A549 (cell line): ENCODE data around the gene TMED8. TPM values are rescaled to one million over a fixed set of nuclear protein-coding genes. Genes with fewer than 3 reads are reported as not detected.

Source experiments
- ATAC-seq, 2 experiments: fragments of 200-7000 bp in 1 of 2; fragments of >200 bp in 1 of 2; cut with Nextera tagmentation in 1 of 2; cut with Tn5 transposase in 1 of 2; 3 replicates each; pipeline versions ENCODE4 v1.8.0 to v1.9.1; 2018 to 2020; ENCODE audit warnings: mild to moderate bottlenecking in 1 of 2, moderate library complexity in 1 of 2
- CTCF ChIA-PET: fragments of 300-600 bp; sonication (Branson Sonifier 250); formaldehyde crosslinking; extraction: SDS; loops from one replicate; lab custom pipeline; 2021; ENCODE audit warnings: antibody characterized with exemption, inconsistent platforms; lab: Yijun Ruan, JAX
- POLR2A ChIA-PET: fragments of 350-600 bp; formaldehyde crosslinking; extraction: SDS; loops from one replicate; lab custom pipeline; 2021; ENCODE audit warnings: antibody characterized with exemption, inconsistent platforms; lab: Yijun Ruan, JAX
- DNase-seq, 2 experiments: peaks; one replicate each; pipeline versions ENCODE4 v3.0.0 to v3.0.0-alpha.2; 2011 to 2016; ENCODE audit warnings: low read depth in 1 of 2, low spot score in 1 of 2
- FAIRE-seq: peaks from 2 replicates; lab custom pipeline; 2011; peaks lifted over from hg19 to GRCh38; lab: Jason Lieb, UNC
- H3K27ac ChIP-seq, 2 experiments: fragments of >200 bp; sonication (Bioruptor Twin); formaldehyde crosslinking; 3 replicates each; pipeline ENCODE4 v1.5.1; 2016 to 2017
- H3K4me1 ChIP-seq: fragments of >200 bp; sonication (Bioruptor Twin); formaldehyde crosslinking; 3 replicates; pipeline ENCODE4 v1.6.1; 2016
- H3K4me2 ChIP-seq: fragments of >200 bp; sonication (Bioruptor Twin); formaldehyde crosslinking; 3 replicates; pipeline ENCODE4 v1.6.1; 2016
- H3K4me3 ChIP-seq: fragments of >200 bp; sonication (Bioruptor Twin); formaldehyde crosslinking; 3 replicates; pipeline ENCODE4 v1.5.1; 2016
- H3K9me3 ChIP-seq: fragments of >200 bp; sonication (Bioruptor Twin); formaldehyde crosslinking; 3 replicates; pipeline ENCODE4 v1.6.1; 2016
- CBX8 ChIP-seq: fragments of 200-600 bp; sonication (generic); IDR thresholded peaks from 2 replicates; pipeline ENCODE4 v1.6.1; 2016
- CEBPB ChIP-seq, 2 experiments: fragments of >200 bp in 1 of 2; sonication (Bioruptor Twin) in 1 of 2; formaldehyde crosslinking in 1 of 2; IDR thresholded peaks; 2 replicates each; pipeline ENCODE4 v1.6.1; 2012 to 2016
- CHD2 ChIP-seq: fragments of 150-350 bp; IDR thresholded peaks from 2 replicates; pipeline ENCODE4 v1.6.1; 2014; ENCODE audit warnings: low read length; ENCODE audit not compliant: partially characterized antibody
- CHD4 ChIP-seq: fragments of 200-600 bp; sonication (generic); IDR thresholded peaks from 2 replicates; pipeline ENCODE4 v1.6.1; 2016; ENCODE audit warnings: antibody characterized with exemption, mild to moderate bottlenecking, borderline replicate concordance
- EHMT2 ChIP-seq: fragments of 200-600 bp; sonication (generic); IDR thresholded peaks from 2 replicates; pipeline ENCODE4 v1.6.1; 2016; ENCODE audit warnings: antibody characterized with exemption, low read depth, mild to moderate bottlenecking, moderate library complexity
- FOSB ChIP-seq: fragments of 250-450 bp; sonication (Bioruptor Pico); IDR thresholded peaks from 2 replicates; pipeline ENCODE4 v1.5.0; 2020; ENCODE audit warnings: mild to moderate bottlenecking, moderate library complexity
- FOSL2 ChIP-seq, 2 experiments: fragments of 450-650 bp in 1 of 2; fragments of >200 bp in 1 of 2; sonication (Bioruptor Twin) in 1 of 2; formaldehyde crosslinking; IDR thresholded peaks; 2 replicates each; pipeline versions ENCODE4 v1.5.0 to v1.6.1; 2016 to 2020; ENCODE audit warnings: mild to moderate bottlenecking in 1 of 2, moderate library complexity in 1 of 2
- GATA3 ChIP-seq: IDR thresholded peaks from 2 replicates; pipeline ENCODE4 v1.6.1; 2012; ENCODE audit warnings: borderline replicate concordance
- HEYL ChIP-seq: fragments of 250-450 bp; sonication (Bioruptor Pico); IDR thresholded peaks from 2 replicates; pipeline ENCODE4 v1.8.0; 2021; ENCODE audit warnings: mild to moderate bottlenecking, moderate library complexity
- HOXA7 ChIP-seq: fragments of 250-450 bp; sonication (Bioruptor Pico); IDR thresholded peaks from 2 replicates; pipeline ENCODE4 v1.5.0; 2020; ENCODE audit warnings: mild to moderate bottlenecking, moderate library complexity
- HOXB5 ChIP-seq: fragments of 250-450 bp; sonication (Bioruptor Pico); IDR thresholded peaks from 2 replicates; pipeline ENCODE4 v1.5.0; 2020; ENCODE audit warnings: mild to moderate bottlenecking, moderate library complexity
- JUN ChIP-seq, 2 experiments: fragments of >200 bp; sonication (Bioruptor Twin); formaldehyde crosslinking; IDR thresholded peaks; 2 replicates in 1 of 2; 3 replicates in 1 of 2; pipeline ENCODE4 v1.6.1; 2016 to 2017
- JUNB ChIP-seq: fragments of >200 bp; sonication (Bioruptor Twin); formaldehyde crosslinking; IDR thresholded peaks from 2 replicates; pipeline ENCODE4 v1.6.1; 2016
- KDM5A ChIP-seq: fragments of 200-600 bp; sonication (generic); IDR thresholded peaks from 2 replicates; pipeline ENCODE4 v1.6.1; 2016; ENCODE audit warnings: antibody characterized with exemption, mild to moderate bottlenecking
- MAX ChIP-seq: IDR thresholded peaks from 2 replicates; pipeline ENCODE4 v1.6.1; 2012
- MAZ ChIP-seq: fragments of 150-350 bp; IDR thresholded peaks from 2 replicates; pipeline ENCODE4 v1.6.1; 2014; ENCODE audit warnings: antibody characterized with exemption, low read depth, low read length, borderline replicate concordance
- NFE2L2 ChIP-seq: fragments of 150-350 bp; conservative IDR thresholded peaks from 2 replicates; pipeline ENCODE4 v1.6.1; 2014; ENCODE audit warnings: low read length
- PHF8 ChIP-seq: fragments of 200-600 bp; sonication (generic); IDR thresholded peaks from 2 replicates; pipeline ENCODE4 v1.6.1; 2016; ENCODE audit warnings: low read depth, mild to moderate bottlenecking, antibody characterized with exemption, moderate library complexity, borderline replicate concordance
- RAD21 ChIP-seq, 2 experiments: fragments of >200 bp in 1 of 2; sonication (Bioruptor Twin) in 1 of 2; formaldehyde crosslinking in 1 of 2; IDR thresholded peaks in 1 of 2; conservative IDR thresholded peaks in 1 of 2; 2 replicates in 1 of 2; 3 replicates in 1 of 2; pipeline ENCODE4 v1.6.1; 2012 to 2018; ENCODE audit warnings: inconsistent platforms in 1 of 2
- RFX5 ChIP-seq: fragments of 450-650 bp; IDR thresholded peaks from 2 replicates; pipeline ENCODE4 v1.7.1; 2014; ENCODE audit warnings: antibody characterized with exemption, mild to moderate bottlenecking, moderate library complexity
- SMC3 ChIP-seq: fragments of >200 bp; sonication (Bioruptor Twin); formaldehyde crosslinking; IDR thresholded peaks from 3 replicates; pipeline ENCODE4 v1.6.1; 2018; ENCODE audit warnings: inconsistent platforms
- SREBF2 ChIP-seq: fragments of 450-650 bp; IDR thresholded peaks from 2 replicates; pipeline ENCODE4 v1.6.1; 2014; ENCODE audit warnings: mild to moderate bottlenecking, moderate library complexity
- TFCP2L1 ChIP-seq: fragments of 250-450 bp; sonication (Bioruptor Pico); IDR thresholded peaks from 2 replicates; pipeline ENCODE4 v1.5.0; 2021; ENCODE audit warnings: mild to moderate bottlenecking
- TP53 ChIP-seq: fragments of 250-450 bp; sonication (Bioruptor Pico); IDR thresholded peaks from 2 replicates; pipeline ENCODE4 v1.5.0; 2021; ENCODE audit warnings: mild to moderate bottlenecking, moderate library complexity
- ZC3H11A ChIP-seq: fragments of 450-650 bp; IDR thresholded peaks from 2 replicates; pipeline ENCODE4 v1.6.1; 2014; ENCODE audit warnings: antibody characterized with exemption, mild to moderate bottlenecking
- ZNF302 ChIP-seq: fragments of 250-450 bp; sonication (Bioruptor Pico); IDR thresholded peaks from 2 replicates; pipeline ENCODE4 v1.9.0; 2021; ENCODE audit warnings: inconsistent platforms, mild to moderate bottlenecking, moderate library complexity
- ZSCAN20 ChIP-seq: fragments of 250-450 bp; sonication (Bioruptor Pico); IDR thresholded peaks from 2 replicates; pipeline ENCODE4 v1.8.0; 2022; ENCODE audit warnings: mild to moderate bottlenecking, moderate library complexity
- WGBS: methylation state at CpG from one replicate; pipeline ENCODE4 v1.1.6; 2017; ENCODE audit errors: missing lambda C conversion rate; 5-methylcytosine and 5-hydroxymethylcytosine counted together
- polyA plus RNA-seq, 4 experiments: library from polyadenylated mRNA; depleted of rRNA in 3 of 4; stranded (reverse); fragments of >200 nt; fragmentation: RNase III in 1 of 4; extraction: RNeasy Plus Mini Kit Qiagen cat#74134 plus additional on column Dnase treatment in 1 of 4; gene quantifications; 2 replicates in 3 of 4; 3 replicates in 1 of 4; pipeline ENCODE4 v1.2.3, GENCODE V29; 2011 to 2017
- TF ChIP-seq, protein P1 (sequence below): fragments of >200 bp; sonication (Bioruptor Twin); formaldehyde crosslinking; IDR thresholded peaks from 3 replicates; pipeline ENCODE4 v1.5.1; 2016
- TF ChIP-seq, protein P2 (sequence below): fragments of 150-350 bp; IDR thresholded peaks from 2 replicates; pipeline ENCODE4 v1.6.1; 2014; ENCODE audit warnings: low read depth, mild to moderate bottlenecking, low read length
- TF ChIP-seq, protein P3 (sequence below): fragments of 450-650 bp; IDR thresholded peaks from 2 replicates; pipeline ENCODE4 v1.6.1; 2014; ENCODE audit warnings: antibody characterized with exemption
- TF ChIP-seq, protein P4 (sequence below): IDR thresholded peaks from 2 replicates; pipeline ENCODE4 v1.6.1; 2012

The TMED8 gene
- polyA plus RNA-seq, 2 of the 4 experiments (the other 2 are of a cell fraction) = 8.8 to 13.9 TPM

- no peak for TF ChIP-seq ZSCAN20
- peak; percentile 23; the same call in 1 of the 3 replicates for TF ChIP-seq SMC3
- TF ChIP-seq, all 56 proteins: peak for 15
Measured at GRCh38 chr14:77303417-77304156, 73.3 kb downstream of the TMED8 start (continued).

DNA sequence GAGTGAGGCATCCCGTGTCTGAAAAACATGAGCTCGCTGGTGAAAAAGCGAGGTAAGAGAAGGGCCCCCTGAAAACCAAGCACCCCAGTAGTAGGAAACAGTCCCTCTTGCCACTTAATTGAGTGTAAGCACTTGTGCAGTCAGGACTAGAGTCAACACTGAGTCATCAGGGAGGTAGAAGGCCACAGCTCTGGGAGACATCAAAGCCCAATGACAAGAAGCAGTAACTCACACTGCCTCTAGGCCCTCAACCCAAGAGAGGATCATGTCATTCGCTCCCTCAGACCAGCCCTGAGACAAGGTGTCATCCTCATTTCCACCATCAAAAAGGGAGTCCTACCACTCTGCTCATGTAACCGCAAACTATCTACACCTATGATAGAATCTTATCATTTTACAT lies 74.0 kb downstream of the TMED8 start:
- peak overlapping the region; percentile 90 for H3K4me2 ChIP-seq
- DNase-seq = peak; percentile 87 to 94
- peak; percentile 82 to 85 for ATAC-seq
- ChIA-PET CTCF (interaction anchor here (0.8 to 19.2 kb wide), 6 partner anchors 10 to 163 kb away, joined by 4 to 622 read pairs (median 61); partner anchors contain the start of genes GSTZ1 and POMT2), POLR2A (interaction anchor here (1.0 to 4.2 kb wide), 3 partner anchors 13 to 159 kb away, joined by 3 to 45 read pairs (median 12); partner anchors contain the start of genes GSTZ1 and POMT2)
- no peaks in the 10 kb centered on the region for H3K9me3 ChIP-seq
- H3K4me1 ChIP-seq = peaks cover 68% of the 10 kb centered on the region
- H3K4me3 ChIP-seq = peak overlapping the region; percentile 28; the same call in 2 of the 3 replicates
- peak overlapping the region; percentile 95 to 96 for H3K27ac ChIP-seq
- 28% methylated on average over 5 of the region's 5 CpGs for WGBS
- TF ChIP-seq RAD21 (conservative IDR thresholded peaks at IDR 0.05 in 1 of 2, IDR thresholded peaks at IDR 0.05 in 1 of 2) (no peak), ZC3H11A (no peak), FOSB (CRISPR knock-in tag) (no peak), MAZ (no peak), NFE2L2 (no peak), ZNF302 (no peak), CBX8 (no peak), CHD4 (no peak), PHF8 (no peak), SMC3 (no peak), RFX5 (no peak), GATA3 (no peak), TFCP2L1 (CRISPR knock-in tag) (no peak), HOXA7 (no peak), KDM5A (no peak), TP53 (CRISPR knock-in tag) (no peak), HOXB5 (CRISPR knock-in tag) (0 out of 2 replicates have a peak, but pooled peaks have one; percentile 43), SREBF2 (no peak), MAX (peak; percentile 34; the same call in 1 of the 2 replicates), HEYL (no peak), JUN (IDR thresholded peaks at IDR 0.05) (no peak), JUNB (peak; percentile 65), CHD2 (no peak), CEBPB (IDR thresholded peaks at IDR 0.05) (peak in 1 of 2 experiments; percentile 14; a peak in 1 of 4 replicates), FOSL2 (IDR thresholded peaks at IDR 0.05) (peak; percentile 79), FOSL2 (CRISPR knock-in tag; IDR thresholded peaks at IDR 0.05) (peak; percentile 81), EHMT2 (no peak)
- TF ChIP-seq, protein P1, sequence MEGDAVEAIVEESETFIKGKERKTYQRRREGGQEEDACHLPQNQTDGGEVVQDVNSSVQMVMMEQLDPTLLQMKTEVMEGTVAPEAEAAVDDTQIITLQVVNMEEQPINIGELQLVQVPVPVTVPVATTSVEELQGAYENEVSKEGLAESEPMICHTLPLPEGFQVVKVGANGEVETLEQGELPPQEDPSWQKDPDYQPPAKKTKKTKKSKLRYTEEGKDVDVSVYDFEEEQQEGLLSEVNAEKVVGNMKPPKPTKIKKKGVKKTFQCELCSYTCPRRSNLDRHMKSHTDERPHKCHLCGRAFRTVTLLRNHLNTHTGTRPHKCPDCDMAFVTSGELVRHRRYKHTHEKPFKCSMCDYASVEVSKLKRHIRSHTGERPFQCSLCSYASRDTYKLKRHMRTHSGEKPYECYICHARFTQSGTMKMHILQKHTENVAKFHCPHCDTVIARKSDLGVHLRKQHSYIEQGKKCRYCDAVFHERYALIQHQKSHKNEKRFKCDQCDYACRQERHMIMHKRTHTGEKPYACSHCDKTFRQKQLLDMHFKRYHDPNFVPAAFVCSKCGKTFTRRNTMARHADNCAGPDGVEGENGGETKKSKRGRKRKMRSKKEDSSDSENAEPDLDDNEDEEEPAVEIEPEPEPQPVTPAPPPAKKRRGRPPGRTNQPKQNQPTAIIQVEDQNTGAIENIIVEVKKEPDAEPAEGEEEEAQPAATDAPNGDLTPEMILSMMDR = no peak
- TF ChIP-seq, protein P2, sequence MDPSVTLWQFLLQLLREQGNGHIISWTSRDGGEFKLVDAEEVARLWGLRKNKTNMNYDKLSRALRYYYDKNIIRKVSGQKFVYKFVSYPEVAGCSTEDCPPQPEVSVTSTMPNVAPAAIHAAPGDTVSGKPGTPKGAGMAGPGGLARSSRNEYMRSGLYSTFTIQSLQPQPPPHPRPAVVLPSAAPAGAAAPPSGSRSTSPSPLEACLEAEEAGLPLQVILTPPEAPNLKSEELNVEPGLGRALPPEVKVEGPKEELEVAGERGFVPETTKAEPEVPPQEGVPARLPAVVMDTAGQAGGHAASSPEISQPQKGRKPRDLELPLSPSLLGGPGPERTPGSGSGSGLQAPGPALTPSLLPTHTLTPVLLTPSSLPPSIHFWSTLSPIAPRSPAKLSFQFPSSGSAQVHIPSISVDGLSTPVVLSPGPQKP = no peak
- TF ChIP-seq, protein P3, sequence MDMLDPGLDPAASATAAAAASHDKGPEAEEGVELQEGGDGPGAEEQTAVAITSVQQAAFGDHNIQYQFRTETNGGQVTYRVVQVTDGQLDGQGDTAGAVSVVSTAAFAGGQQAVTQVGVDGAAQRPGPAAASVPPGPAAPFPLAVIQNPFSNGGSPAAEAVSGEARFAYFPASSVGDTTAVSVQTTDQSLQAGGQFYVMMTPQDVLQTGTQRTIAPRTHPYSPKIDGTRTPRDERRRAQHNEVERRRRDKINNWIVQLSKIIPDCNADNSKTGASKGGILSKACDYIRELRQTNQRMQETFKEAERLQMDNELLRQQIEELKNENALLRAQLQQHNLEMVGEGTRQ = no peak
- TF ChIP-seq, protein P4, sequence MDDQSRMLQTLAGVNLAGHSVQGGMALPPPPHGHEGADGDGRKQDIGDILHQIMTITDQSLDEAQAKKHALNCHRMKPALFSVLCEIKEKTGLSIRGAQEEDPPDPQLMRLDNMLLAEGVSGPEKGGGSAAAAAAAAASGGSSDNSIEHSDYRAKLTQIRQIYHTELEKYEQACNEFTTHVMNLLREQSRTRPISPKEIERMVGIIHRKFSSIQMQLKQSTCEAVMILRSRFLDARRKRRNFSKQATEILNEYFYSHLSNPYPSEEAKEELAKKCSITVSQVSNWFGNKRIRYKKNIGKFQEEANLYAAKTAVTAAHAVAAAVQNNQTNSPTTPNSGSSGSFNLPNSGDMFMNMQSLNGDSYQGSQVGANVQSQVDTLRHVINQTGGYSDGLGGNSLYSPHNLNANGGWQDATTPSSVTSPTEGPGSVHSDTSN = no peak
- TF ChIP-seq, all 56 proteins: peak for 5
- peak; percentile 80 for FAIRE-seq
